Femur (tissue), 1 donor: ENCODE measurements around the gene EYS.

Experiments
- DNase-seq: peaks from one replicate; pipeline ENCODE4 v3.0.0-alpha.2; 2017

The EYS gene

DNA sequence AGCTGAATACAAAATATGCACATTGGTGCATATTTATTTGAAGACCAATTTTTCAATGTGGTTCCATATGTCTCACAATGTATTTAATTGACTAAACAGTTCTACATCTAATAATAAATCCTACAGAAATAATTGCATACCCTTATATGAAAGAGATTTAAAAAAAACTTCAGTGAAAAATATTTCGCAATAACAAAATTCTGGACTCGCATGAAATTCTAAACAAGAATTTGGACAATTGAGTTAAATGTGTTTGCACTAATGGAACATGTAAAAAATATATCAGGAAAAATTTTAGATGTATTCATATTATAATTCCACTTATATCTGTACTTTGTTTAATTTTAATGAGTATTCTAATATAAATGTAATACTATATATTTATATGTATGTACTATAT lies 1003.1 kb downstream of the EYS start:
- no peak for DNase-seq

GRCh38 chr6:64696053-64696452 lies 1011.0 kb downstream of the EYS start:
- DNase-seq = no peak

DNA sequence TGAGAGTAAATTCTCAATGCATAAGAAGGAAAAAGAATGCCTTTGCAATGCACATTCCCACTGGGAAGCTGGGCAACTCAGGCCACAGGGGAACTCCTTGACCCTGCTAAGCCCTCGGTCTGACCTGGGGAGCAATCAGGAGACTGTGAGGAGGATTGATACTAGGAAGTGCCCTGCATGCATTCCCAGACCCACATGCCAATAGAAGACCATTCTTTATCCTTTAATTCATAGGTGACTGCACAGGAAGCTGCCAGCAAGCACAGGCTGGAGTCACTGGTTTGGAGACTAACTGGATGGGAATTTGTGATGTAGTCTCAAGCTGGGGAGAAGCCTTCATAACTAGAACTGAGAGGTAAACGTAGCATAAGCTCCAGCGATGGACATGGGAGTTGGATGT lies 1012.7 kb downstream of the EYS start:
- no peak for DNase-seq

DNA sequence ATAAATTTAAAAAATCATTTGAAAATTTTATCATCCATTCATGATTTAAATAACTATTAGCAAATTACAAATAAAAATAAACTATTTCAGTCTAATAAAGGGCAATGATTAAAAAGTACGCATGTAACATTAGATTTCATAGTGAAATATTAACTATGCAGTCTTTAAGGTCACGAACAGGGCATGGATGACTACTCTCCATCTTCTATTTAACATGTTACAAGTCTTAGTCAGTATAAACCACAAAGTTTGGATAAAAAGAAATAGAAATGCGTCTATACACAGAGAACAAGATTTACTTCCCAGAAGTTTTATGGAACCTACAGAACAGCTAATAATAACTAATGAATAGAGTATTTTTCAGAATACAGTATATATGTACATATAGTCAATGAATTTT lies 1016.0 kb downstream of the EYS start:
- no peak for DNase-seq

- no peak for DNase-seq
Measured at GRCh38 chr6:64685401-64685800, 1021.6 kb downstream of the EYS start.

DNA sequence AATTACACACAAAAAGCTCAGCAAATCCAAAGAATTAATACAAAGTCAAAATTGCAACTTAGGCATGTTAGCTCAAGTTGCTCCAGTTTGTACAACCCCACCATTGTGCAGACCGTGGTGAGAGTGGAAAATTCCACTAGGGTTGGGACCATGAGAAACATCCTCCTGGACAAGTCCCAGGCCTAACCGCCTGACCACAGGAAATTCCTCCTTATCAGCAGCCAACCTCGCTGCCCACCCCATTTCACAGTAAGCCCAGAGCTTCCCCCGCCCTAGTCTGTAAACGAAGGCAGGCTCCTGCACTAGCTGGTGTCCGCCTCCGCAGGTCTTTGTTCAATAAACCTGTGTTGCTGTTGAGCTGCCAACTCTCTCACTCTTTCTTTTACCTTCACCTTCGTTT lies 1023.3 kb downstream of the EYS start:
- peak; percentile 43 for DNase-seq

DNA sequence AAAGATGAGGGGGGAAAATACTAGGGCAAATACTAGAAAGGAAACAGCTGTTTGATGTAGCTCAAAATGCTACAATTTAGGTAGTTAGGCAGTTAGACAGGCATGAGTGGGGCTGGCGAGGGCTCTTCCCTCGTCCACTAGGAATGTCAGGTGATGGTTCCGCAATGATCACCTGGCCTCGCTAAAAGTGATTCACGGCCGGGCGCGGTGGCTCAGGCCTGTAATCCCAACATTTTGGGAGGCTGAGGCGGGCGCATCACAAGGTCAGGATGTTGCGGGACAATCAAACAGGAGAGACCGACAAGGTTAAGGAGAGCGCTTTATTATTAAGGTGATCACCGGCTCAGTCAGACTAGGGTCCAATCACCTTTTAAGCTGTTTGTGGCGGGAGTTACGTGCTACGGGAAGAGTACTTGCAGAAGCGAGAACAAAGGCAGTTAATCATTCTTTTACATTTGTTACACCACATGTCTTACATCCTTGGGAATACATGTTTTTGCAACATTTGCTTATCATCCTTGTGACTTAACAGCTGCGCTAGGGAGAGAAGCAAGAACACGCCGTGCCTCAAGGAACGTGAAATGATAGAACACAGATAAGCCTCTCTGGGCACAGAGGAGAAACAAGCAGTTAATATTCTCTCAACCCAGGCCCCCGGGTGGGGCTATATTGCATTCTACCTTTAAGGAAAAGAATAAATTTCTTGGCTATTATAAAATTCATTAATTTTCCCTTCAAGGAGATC lies 1025.4 kb downstream of the EYS start:
- no peak for DNase-seq

GRCh38 chr6:64680446-64680845 lies 1026.6 kb downstream of the EYS start:
- DNase-seq = no peak

DNA sequence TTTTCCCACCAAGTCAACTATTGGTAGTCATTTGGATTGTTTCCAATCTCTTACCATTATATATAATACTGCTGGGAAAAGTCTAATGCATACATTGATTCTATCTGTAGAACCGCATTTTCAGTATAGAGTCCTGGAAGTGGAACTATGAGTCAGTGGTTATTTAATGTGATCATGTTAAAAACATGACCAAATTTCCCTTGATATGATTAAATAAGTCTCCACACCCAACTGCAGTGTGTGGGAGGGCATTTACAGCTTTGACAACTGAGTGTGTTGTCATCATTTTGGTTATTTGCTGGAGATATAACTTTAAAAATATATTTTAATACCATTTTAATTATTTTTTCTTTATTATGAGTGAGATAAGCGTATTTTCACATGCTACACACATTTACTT lies 1027.6 kb downstream of the EYS start:
- DNase-seq = no peak

DNA sequence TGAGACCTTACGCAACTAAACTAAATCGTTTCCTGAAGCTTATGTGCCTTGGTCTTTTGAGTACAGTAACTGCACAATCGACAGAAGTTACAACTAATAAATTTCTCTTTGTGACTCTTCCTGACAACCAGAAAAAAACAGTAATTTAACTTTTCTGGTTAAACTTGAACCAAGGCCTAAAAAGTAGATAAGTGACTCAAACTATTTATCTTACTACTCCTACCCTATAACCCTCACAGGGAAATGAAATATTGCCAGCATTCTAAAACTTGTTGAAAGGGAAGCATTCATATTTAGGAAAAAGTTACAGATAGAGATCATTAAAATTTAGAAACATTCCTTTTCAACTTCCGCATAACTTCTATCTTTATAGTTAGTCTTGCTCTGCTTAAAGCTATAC lies 1034.4 kb downstream of the EYS start:
- DNase-seq = no peak

DNA sequence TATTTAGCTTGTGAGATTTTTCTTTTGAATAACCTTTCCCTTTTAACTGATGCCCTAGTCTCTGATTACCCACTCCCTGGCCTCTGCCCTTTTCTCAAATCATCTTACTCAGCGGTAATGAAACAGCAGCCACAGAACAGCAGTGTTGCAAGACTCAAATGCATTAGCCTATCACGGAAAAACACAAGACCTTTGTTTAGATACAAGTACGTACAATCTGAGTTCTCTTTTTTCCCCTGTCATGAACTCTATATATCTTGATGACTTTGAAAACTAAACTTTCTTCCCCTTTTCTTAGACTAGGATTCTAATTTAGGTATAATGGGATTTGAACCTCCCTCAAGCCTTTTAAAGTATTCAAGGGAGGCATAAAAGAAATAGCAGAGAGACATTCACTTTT lies 1034.9 kb downstream of the EYS start:
- no peak for DNase-seq

GRCh38 chr6:64665137-64665536 lies 1041.9 kb downstream of the EYS start:
- no peak for DNase-seq

DNA sequence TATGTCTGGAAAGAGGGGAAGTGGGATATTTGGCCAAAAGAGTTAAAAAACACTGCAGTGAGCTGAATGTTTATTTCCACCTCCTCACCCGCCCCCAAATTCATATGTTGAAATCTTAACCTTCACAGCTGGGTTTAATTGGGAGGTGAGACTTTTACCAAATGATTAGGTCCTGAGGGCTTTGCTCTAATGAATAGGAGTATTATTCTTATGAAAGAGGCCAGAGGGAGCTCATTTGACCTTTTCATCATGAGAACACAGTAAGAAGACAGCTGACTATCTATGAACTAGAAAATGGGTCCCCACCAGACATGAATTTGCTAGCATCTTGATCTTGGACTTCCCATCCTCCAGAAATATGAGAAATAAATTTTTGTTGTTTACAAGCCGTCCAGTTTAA lies 1042.5 kb downstream of the EYS start:
- no peak for DNase-seq

GRCh38 chr6:64644024-64644423 lies 1063.0 kb downstream of the EYS start:
- no peak for DNase-seq

- no peak for DNase-seq
Measured at GRCh38 chr6:64630901-64631300, 1076.1 kb downstream of the EYS start.

DNA sequence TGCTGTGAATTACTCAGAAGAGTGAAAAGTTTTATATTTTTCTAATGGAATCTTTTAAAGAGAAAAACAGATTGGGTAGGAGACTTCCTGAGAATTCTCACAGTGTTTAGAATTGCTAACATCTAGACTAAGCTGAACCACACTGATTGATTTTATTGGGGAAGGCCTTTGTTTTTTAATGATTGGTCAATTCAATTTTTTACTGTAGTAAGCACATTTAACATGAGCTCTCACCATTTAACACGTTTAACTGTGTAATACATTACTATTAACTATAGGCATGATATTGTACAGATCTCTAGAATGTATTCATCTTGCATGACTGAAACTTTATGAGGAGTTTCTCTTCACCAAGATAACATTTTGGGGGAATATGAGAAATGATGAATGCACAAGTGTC lies 1084.1 kb downstream of the EYS start:
- DNase-seq = no peak

DNA sequence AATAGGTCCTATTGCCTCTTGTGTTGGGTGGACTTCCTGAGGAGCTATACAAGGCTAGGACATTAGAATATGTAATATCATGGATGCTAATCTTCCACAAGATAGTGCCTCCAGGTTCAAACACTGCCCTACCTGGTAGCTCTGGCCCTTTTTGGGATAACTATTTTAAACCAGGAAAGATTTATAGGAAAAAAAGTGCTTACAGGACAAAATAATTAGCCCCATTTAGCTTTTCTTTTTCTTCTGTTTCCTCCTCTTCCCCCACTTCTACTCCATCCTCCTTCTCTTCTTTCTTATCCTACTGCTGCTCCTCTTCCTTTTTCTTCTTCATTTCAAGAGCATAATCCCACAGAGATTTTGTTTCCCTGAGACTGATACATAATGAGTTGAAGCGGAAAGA lies 1104.0 kb downstream of the EYS start:
- no peak for DNase-seq

- no peak for DNase-seq
Measured at GRCh38 chr6:64591676-64592036, 1115.4 kb downstream of the EYS start.

DNA sequence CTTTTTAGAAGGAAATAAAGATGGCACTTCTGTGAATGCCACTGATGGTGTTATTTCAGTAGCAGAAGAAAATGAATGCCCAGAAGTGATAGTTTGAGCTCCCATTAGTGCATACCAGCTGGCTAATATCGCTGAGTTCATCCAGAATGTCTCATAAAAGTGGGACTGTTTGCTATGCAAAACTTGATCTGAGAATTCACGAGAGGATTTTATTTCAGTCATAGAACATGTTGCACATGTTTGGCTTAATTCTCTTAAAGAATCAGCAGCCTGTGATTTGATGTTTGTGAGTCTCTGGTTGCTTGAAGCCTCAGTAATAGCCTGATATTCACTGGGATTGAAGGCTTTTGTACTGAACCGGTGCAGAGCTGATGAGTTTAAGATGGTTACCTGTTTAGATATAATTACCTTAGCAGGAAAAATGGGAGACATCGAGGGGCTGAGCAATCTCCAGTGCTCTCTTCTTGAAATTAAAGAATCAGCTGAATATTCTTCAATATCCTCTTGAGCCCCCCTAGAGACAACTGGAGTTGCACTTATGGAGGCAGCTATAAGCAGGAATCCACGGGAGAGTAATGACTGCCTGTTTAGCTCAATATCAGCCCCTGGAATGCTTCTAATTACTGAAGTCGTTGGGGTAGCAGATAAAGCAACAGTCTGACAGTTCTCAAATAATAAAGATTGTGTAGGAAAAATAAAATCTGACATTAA lies 1115.9 kb downstream of the EYS start:
- no peak for DNase-seq

GRCh38 chr6:64589961-64590360 lies 1117.1 kb downstream of the EYS start:
- no peak for DNase-seq

GRCh38 chr6:64580346-64580745 lies 1126.7 kb downstream of the EYS start:
- DNase-seq = no peak

DNA sequence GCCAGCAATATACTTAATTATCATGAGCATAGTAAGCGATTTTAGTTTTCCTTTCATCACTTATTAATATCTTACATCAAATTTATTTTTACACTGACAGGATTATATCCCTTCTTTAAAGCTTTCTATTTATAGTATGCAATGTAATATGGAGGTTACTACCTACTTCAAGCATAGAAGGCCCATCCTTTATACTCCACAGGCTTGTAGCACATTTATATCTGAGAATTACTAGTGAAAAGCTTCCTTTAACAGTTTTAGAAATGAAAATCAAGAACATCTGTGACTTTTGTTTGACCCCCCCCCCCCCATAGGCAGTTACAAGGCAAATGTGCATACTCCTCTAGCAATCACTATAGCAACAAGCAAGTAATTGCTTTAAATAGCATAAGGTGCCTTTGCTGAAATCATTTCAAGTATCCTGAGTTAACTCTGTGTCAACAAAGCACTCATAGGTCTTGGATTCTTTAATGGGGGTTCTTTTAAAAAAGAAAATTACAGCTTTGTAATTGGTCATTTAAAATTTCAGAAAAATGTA lies 1153.7 kb downstream of the EYS start:
- DNase-seq = peak; percentile 31

- DNase-seq = no peak
Measured at GRCh38 chr6:64547594-64548268, 1159.3 kb downstream of the EYS start.

DNA sequence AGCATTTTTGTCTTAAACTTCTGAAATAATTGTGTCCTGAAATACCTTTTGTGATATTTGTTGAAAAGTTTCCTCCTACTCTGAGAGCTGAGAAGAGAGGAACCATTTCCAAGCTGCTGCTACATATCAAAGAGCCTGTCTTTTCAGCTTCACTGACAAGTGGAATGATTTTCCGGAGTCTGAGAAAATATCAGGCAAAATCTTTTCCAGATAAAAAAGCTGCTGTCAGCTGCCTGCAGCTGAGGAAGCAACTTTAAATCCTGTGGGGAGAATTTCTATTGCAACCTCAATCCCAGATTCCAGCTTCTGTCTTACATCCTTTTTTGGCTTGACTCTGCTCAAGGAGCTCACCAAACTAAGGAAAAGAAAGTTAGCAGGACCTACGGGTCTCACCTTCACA lies 1167.1 kb downstream of the EYS start:
- no peak for DNase-seq
